Stimulated activated CD4-positive, alpha-beta T cell treated with anti-CD3 and anti-CD28 coated beads, Interleukin-2, amount 100 ng/mL, for 48 hours (primary cell): ENCODE measurements around the gene SASS6.

Experiments
- DNase-seq, 2 donors: peaks; one replicate each; pipeline ENCODE4 v3.0.0-alpha.2; 2020

SASS6 gene

DNA sequence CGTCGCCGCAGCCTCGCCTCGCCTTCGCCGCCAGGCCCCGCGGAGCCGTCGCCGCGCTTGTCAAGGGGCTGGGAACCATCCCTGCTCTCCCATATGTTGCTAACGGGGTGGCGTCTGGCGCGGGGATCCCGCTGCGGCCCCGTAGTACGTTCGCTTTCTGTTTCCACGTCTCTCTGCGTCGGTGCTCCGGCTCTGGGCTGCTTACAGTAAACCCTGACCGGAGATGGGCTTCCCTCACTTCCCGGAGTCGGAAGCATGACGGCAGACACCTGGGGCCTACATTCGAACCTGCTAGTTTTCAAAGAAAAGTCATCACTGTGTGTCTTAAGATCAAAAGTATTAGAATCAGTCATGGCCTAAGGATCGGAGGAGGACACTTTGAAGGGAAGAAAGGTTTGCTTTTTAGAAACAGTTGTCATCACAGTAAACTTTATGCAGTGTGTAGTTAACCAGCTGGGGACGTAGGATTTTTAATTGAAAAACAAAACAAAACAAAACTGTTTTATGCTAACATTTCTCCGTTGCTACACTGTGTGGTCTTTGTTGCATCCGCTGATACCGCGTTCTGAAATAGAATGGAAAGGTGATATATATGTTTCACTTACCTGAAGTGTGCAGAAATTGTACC is 94.0 kb downstream of the SASS6 start:
- peak; percentile 68 to 70 for DNase-seq

GRCh38 chr1:100037927-100038659 is 94.6 kb downstream of the SASS6 start:
- peak; percentile 84 to 90 for DNase-seq

DNA sequence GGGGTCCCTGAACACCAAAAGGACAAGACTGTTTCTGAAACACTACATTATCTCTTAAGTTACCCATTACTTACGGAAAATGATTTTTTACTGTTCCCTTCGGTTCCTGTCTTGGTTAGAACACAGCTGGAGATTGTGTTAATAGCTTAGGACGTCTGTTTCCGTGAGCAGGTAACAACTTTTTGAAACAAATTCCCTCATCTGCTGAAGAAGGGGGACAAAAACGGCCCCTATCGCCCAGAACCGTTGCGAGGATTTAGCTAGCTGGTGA is 95.1 kb downstream of the SASS6 start:
- DNase-seq, result no peak

DNA sequence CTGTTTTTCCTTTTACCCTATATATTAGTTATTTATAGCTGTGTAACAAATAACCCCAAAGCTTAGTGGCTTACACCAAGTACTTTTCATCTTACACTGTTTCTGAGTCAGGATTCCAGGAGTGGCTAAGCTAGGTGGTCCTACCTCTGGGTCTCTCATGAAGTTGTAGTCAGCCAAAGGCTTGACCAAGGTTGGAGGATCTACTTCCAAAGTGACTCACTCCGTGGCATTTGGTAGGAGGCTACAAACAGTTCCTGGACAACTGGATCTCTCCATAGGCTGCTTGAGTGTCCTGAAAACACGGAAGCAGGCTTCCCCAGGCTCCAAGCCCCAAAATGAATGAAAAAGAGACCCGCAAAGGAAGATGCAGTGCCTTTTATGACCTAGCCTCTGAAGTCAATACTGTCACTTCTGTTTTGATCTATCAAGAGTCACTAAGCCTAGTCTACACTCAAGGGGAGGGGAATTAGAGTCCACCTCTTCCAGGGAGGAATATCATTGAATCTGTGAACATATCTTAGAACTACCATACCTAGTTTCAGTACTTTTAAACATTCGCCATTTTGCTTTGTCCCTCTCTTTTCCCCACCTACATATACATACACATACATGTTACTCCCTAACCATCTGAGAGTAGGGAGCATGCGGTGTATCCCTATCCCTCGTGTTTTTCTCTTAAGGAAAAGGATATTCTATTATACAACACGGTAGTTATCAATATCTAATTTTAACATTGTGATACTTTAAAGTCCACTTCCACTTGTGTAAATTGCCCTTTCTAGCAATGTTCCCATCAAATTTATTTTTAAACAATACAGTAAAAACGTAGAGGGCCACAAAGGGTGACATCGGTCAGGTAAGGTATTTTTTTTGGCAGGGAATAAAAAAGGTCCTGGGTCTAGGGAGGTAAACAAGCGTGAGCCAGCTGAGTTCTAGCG is 95.7 kb downstream of the SASS6 start:
- no peak for DNase-seq

DNA sequence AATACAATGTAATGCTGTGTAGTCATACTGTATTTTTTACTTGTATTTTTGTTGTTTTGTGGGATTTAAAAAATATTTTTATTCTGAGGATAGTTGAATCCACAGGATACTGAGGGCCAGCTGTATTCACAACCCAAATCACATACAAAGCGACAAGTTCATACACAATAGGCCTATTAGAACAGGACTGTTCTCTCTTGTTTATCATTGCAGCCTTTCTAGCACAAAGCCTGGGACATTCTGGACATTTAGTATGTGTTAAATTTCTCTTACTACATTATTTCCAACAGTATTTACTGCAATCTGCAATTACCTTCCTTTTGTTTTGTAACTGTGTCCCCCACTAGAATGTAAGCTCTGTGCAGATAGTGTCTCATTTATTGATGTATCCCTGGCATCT is 97.5 kb downstream of the SASS6 start:
- DNase-seq, result no peak

DNA sequence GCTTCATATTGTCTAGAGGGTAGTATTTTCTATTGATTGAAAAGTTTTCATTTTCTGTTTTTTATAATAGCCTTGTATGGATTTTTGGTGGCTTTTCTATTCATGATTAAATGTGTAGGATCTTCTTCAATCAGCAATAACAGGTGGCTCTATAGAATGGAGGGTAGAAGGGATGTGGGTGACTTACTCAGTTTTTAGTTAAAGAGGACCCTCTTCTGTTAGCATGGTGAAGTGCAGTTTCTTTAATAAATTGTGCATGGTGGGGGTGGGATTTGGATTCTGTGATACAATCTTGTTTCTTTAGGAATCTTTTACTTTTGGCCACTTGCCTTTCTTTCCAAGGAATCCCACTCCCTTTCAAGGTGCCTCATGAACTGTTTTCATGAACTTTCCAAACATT is 98.3 kb downstream of the SASS6 start:
- no peak for DNase-seq
